ENCODE data around the gene PDE11A. TPM values are rescaled to one million over a fixed set of nuclear protein-coding genes. Genes with fewer than 3 reads are reported as not detected.
"Not testable (repeated sequence)": the region's sequence is repeated elsewhere in the genome, so short reads cannot be mapped to it uniquely, and the experiment has no call there.

PDE11A gene
- polyA plus RNA-seq, 1 donor = 0.40 TPM

DNA sequence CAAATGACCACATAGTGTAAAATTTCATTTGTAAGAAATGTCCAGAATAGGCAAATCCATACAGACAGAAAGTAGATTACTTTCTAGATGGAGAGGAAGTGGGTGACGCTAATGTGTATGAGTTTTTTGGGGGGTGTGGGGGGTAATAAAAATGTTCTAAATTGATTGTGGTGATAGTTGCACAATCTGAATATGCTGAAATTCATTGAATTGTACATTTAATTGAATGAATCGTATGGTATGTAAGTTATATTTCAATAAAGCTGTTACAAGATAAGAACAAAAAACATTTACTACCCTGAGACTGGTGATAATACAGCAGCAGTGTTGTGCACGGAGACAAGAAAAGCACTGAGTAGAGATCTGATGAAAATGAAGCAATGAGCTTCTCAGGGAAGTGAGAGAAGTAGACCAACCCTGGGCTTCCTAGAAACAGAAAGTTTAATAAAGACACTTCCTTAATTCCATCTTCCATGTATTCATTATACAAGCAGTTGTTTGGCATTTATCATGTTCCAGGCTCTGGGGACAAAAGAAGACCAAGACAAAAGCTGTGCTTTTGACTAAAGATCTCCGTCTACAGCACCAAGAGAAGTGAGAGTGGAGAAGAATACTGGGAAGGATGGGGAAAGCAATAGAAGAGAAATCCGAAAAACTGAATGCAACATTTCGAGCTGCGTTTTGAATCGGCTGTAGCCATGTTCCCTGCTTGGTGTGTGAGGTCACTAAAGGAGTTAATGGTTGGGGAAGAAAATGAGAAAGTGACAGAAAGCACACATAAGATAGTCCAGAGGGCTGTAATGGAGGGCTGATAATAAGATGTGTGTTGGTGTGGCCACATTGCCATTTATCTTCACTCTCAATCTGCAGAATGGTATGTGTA lies 1.8 kb upstream of the PDE11A start:
- DNase-seq = no peak

DNA sequence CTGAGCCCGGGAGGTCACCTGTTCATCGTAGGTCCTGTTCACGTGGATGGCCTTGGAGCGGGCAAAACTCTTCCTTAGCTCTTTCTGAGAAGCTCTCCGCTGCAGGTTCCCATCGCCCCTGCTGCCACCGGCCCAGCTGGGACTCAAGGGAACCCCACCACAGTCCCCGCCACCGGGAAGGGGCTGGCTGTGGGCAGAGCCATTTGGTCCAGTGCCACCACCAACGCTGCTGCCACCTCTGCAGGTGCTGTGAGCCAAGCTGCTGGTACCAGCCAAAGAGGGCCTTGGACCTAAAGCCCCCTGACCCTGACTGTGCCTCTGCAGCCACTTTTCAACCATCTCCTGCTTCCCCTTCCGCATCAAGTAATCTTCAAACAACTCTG lies 586 bp downstream of the PDE11A start:
- DNase-seq = no peak

DNA sequence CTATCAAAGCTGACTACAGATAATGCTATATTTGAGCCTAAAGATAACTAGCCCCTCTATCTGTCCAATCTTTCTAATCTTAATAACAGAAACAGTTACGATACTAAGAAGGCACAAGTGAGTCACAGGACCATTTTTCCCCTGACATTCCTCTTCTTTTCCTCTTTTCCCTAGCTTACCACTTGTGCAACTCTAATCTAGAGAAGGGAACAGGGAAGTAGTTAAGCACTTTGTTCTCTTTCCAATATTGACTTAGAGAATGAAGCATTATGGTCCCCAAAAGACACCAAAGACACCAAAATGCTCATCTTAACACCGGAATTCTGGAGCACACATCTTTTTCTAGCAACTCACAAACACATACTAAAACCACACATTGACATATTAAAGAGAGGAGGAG lies 1.8 kb downstream of the PDE11A start:
- no peak for DNase-seq

DNA sequence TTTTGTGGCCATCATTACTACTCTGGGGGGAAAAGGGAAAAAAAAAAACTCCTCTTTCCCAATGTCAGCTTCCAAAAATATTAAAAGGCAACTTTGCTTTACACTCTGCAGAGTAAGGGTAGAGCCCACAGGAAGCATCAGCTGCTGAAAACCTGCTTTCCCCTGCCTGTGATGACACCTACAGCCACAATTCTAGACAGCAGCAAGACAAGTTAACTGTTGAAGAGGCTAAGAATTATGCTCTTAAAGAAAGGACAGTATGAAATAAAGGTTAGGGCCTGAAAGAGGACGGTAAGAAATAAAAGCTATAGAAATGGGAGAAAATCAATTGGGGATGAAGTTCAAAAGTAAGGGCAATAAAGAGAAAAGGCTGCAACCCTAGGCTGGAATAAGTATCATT lies 3.0 kb downstream of the PDE11A start:
- DNase-seq = no peak

DNA sequence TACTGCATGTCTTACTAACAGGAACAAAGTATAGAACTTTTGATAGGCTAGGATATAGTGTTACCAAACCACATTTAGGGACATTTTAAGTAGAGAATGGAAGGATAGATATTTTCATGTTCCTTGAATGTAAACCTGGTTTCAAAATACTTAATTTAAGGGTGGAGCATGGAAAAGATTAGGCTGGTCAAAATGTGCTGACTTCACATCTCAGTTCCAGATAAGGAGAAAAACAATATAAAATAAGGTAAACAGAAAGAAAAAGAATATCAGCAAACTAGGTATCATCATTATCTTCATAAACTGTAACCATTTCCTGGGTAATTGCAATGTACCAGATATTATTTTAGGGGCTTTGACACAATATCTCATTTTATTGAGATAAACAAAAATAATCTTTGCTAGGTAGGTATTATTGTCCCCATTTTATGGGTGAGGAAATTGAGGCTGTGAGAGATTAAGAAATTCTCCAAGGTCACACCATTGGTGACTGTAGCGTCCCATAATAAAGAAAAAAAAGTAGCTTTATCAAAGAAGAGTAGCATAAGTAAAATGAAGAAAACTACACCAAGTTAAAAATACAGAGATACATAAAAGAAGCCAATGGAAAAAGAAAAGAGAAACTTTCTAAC lies 3.6 kb downstream of the PDE11A start:
- no peak for DNase-seq

DNA sequence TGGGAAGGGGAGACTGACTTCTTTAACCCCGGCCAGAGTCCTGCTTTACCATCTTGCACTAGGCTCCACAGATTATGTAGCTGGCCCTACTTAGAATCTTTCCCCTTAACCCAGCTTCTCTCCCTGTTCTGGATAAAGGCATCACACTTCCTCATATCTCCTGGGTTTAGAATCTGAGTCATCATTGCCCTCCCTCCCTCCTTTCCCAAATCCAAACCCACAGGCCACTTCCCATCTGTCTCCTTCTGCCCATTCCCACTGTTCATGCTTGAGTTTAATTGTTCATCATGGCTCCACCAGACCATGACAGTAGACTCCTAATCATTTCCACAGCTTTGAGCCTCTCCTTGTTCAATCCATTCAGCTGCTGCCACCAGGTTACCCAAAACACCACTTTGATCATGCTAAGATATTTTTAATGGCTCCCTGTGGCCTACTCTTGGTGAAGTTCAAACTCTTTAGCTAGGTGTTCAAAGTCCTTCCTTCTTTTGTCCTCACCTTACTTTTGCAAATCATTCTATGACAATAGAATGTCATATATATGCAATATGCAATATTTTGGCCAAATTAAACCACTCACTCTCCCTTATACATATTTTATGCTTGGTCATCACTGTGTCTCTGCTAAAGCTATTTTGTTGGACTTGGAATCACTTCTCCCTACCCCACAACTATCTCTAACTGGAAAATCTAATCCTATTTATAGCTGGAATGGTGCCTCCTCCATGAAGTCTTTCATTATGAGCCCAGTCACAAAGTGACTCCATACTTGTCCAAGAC lies 5.5 kb downstream of the PDE11A start:
- no peak for DNase-seq

DNA sequence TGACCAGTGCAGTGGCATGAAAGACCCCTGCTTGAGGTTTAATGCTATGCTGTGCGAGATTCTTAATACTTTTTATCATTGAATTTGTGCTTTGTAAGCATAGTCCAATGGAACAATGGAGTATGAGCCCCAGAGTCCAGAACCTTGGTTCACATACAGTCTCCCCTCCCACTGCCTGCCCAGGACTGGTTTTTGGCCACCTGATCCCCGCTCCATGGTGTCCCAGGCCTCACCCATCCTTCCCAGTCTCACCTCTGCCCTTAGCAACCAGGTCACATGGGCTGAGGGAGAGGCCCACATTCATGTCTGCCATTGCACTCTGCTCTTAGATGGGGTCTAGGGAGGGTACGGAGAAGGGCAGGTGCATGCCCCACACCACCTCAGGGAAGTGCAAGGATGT lies 6.3 kb downstream of the PDE11A start:
- DNase-seq = no peak

DNA sequence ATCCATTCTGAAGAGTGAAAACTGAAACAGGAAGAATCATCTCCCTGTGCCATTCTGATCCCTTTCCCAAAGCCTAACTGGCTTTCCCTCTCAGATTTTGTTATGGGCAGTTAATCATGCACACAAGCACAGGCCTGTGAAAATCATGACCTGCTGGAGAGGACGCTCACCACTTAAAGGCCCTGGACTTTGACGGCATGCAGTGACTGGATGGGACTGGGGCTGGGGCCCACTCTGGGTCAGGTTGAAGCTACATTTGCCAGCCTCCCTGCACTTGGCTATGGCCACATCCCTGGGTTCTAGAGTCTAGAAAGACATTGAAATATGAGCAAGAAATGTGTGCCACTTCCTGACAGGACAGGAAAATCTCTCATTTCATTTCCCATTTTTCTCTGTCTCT lies 12.9 kb downstream of the PDE11A start:
- no peak for DNase-seq

DNA sequence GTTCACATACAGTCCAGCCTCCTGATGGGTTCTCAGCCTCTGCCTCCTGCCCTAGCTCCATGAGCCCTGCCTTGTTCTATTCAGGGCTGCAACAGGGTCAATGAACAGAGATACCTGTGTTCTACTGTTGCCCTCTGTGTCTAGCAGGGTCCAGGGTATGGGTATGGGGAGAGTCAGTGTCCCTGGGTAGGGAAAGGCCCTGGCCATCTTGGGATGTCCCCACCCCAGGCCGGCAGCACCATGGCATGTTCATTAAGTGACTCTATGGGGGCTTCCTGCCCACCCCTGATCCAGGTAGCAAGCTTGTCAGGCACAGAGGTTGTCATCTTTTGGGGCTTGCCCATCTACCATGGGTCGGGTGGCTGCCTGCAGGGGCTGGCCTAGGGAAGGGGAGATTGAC lies 13.5 kb downstream of the PDE11A start:
- no peak for DNase-seq

DNA sequence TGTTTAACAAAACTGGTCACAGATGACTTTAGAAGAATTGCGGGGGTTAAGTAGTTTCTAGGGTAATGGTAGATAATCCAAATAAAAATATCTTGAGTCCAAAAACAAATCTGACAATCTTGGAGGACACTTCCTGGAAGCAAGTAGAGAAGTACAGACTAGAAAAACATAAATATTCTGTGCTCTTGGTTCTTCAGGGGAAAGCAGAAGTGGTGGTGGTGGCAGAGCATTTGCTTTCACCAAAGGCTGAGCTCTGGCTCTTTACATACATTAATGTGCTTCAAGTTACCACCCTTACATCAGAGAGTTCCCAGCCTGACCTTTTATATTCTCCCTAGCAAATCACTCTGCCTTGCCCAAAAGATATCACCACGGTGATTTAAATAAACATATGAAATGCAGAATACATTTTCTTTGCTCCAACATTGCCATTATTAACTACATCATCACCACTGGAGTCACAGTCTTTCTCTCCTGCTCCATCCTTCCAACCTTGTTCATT lies 15.3 kb downstream of the PDE11A start:
- DNase-seq = no peak

DNA sequence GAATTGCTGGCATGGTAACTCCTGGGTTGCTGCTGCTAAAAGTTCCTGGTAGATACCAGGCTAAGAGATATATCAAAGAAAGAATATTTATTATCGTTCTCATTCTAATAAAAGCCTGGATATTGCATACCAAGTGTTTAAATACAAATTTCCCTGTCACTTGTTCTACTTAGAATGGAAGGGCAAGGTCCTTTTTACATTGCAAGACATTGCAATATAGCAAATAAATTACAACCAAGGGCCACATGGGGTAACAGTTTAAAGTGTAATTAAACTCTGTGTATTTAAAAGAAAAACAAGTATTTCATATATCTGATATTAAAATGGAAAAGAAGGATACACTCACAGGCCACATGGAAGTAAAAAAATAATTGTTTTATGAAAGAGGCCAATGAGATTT lies 16.2 kb downstream of the PDE11A start:
- no peak for DNase-seq

DNA sequence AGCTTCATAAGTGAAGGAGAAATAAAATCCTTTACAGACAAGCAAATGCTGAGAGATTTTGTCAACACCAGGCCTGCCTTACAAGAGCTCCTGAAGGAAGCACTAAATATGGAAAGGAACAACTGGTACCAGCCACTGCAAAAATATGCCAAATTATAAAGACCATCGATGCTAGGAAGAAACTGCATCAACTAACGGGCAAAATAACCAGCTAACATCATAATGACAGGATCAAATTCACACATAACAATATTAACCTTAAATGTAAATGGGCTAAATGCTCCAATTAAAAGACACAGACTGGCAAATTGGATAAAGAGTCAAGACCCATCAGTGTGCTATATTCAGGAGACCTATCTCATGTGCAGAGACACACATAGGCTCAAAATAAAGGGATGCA lies 21.3 kb downstream of the PDE11A start:
- not testable (repeated sequence) for DNase-seq

DNA sequence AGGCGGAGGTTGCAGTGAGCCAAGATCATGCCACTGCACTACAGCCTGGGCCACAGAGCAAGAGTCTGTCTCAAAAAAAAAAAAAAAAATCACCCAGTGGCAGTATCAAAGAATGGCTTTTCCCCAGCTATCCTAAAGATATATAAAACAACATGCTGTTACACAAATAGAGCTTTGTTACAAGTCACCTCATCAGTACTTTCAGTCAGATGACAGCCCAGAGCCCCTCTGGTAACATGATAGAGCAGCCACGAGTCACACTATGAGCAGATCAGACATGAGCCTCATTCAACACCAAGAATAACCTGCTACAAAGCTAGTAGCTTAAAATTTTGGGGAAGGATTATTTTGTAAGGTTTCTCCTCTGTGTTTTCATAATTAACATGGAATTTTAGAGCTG lies 25.2 kb downstream of the PDE11A start:
- DNase-seq = no peak

DNA sequence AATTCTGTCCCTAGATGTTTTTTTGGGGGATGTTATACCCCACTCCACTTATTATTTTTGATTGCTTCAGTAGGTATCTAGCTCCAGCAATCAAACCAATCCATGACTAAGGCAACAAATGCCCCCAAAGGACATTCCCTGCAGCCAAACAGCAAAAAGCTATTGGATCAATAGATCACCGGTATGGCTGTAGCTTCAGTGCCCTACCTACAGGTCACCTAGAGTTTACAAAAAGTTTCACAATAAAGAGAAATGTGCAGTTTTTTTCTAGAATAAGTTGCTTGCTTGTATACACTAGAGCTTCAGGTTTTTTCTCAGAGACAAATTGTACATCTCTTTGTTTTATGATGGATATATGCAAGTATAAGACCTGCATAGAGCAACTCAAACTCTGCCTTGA lies 27.7 kb downstream of the PDE11A start:
- no peak for DNase-seq

DNA sequence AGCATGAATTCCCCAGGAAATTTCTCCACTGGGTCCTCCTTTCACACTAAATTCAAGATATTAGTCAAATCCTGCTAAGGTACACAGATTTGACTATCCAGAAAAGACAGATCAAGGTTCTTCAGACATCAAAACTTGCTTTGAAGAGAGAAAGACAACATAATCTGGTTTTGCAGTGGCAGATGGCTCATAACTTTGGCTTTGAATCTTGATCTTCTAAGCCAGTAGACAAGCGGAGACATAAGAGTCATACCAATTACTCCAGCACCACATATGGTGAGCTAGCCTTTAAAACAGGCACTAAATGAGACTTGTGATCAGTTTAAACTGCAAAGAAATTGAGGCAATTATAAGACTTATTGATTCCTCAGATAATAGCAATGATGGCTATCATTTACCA lies 29.3 kb downstream of the PDE11A start:
- DNase-seq = no peak

DNA sequence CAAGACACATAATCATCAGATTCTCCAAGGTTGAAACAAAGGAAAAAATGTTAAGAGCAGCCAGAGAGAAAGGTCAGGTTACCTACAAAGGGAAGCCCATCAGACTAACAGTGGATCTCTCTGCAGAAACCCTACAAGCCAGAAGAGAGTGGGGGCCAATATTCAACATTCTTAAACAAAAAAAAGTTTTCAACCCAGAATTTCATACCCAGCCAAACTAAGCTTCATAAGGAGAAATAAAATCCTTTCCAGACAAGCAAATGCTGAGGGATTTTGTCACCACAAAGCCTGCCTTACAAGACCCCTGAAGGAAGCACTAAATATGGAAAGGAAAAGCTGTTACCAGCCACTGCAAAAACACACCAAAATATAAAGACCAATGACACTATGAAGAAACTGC lies 39.0 kb downstream of the PDE11A start:
- DNase-seq = not testable (repeated sequence)

DNA sequence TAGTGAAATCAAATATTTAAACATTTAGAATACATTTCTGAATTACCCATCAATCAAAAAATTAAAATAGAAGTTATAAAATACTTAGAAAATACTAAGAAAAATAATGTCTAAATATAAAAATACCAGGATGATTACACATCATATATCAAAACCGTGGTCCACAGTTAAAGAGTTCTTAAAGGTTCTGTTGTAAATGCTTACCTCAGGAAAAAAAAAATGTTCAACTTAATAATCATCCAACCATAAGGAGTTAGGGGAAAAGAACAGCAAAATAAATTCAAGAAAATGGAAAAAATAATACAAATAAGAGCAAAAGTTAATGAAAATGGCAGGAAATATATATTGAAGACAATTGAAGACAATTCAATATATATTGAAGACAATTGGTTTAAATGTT lies 43.2 kb downstream of the PDE11A start:
- no peak for DNase-seq

DNA sequence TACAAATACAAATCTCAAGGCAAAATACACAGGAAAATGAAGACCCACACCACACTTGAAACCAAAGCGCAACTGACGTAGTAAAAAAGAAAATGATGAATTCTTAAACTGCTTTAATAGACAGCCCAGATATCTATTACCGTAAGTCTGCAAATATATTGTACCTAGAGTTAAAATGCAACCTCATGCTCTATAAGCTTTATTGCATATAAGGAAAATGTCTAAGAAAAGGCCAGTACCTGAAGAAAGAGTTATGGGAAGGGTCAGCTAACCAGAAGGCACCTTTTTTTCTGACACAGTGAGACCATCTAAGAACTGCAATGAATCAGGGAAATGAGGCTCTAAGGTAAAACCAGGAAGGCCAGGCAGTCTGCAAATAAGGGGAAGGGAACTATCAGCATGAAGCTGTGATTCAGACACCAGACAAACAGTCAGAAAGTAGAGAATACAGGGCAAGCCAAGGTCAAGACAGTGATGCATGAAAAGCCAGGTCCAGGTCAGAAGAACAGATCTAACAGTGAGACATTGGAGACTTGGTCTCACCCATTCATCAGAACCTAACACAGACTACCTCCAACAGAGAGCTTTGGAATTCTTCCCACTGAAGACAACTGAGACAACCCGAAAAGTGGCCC lies 46.9 kb downstream of the PDE11A start:
- DNase-seq = no peak

DNA sequence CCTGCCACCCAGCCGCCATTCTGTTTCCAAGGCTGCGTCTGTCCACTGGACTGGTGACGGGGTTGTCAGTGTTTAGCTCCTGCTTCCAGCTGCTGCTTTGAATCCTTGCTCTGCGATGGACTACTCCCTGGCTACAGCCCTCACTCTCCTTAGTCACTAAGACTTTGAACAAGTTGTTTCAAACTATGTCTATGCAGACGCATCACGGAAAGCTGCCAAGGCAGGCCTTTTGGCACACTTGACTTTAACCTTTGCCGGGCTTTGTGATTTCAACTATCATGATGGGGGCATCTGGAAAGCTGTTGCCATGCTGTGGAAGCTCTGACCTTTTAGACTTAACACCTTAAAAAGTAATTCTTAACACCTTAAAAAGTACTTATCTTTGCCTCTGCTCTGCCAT lies 54.4 kb downstream of the PDE11A start:
- DNase-seq = no peak

DNA sequence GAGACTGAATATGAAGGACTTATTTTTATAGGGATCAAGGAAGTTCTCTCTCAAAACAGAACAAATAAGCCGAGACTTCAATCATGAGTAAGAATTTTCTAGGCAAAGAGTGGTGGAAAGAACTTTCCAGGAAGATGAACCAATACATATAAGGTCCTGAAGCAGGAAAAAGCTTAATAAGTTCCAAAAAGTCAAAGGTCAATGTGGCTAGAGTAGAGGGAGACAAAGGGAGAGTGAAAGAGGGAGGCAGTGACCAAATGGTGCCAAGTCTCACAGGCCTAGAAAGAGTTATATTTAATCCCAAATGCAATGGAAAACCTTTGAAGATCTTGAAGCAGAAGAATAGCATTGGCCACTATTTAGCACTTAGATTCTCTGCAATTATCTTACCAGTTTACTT lies 56.0 kb downstream of the PDE11A start:
- DNase-seq = no peak

DNA sequence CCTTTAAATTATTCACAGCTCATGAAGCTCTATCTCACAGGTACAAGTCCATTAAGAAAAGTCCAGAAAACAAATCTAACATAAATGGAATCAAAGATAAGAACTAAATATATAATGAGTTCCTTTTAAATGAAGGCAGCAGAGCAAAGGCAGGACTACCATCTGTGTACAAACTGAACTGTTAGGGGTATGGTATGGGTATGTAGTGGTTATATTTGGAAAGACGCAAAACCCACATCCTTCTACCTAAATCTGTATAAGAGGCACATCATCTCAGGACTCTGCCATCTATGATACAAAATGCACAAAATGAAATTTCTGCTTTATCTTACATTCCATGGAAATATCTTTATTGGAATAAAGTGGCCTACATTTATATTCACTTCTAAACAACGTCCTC lies 59.9 kb downstream of the PDE11A start:
- no peak for DNase-seq

DNA sequence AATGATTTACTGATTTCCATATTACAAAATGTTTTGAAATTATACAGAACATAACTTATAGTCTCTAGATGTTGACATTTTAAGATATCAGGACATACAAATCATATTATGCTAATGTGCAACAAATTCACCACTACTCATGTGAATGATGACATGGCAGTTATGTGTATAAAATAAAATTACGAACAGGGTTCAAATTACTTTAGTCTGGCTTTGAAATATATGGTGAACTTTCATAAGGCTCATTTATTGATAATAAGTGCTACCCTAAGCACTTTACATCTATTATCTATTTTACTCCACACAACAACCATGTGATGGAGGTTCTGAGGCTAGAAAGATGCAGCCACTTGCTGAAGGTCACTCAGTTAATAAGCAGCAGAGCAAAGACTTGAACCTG lies 62.8 kb downstream of the PDE11A start:
- DNase-seq = no peak
